ENCODE measurements around the gene LRRC36.
"Not testable (repeated sequence)": the region's sequence is repeated elsewhere in the genome, so short reads cannot be mapped to it uniquely, and the experiment has no call there.

- TF ChIP-seq POLR2A (IDR thresholded peaks at IDR 0.05; ENCODE audit: low read length); GATA1 (IDR thresholded peaks at IDR 0.05; ENCODE audit: low read depth, low read length): not testable (repeated sequence)
Measured at GRCh38 chr16:67359540-67360269, 33.1 kb downstream of the LRRC36 start.
